ENCODE results near the gene ATP1A4. TPM values are rescaled to one million over a fixed set of nuclear protein-coding genes. Genes with fewer than 3 reads are reported as not detected.

ATP1A4 gene
- total RNA-seq, 1 donor from 2014 or later = not detected

- Mint-ChIP-seq H3K4me3 (no peak overlapping the region), H3K4me1 (peaks cover 7% of the 10 kb centered on the region), H3K27ac (no peak overlapping the region), H3K36me3 (ENCODE audit: low read depth) (no peaks in the 10 kb centered on the region), H3K27me3 (no peaks in the 10 kb centered on the region), H3K9me3 (no peaks in the 10 kb centered on the region)
- DNase-seq (no peak), ATAC-seq (ENCODE audit: low read depth) (no peak)
- intact Hi-C loops (cut with micrococcal nuclease) = loop anchor here (10.0 kb wide), 1 partner anchor 408 kb away; no protein-coding TSS in a partner anchor
- ChIA-PET POLR2A (no interaction called here), CTCF (interaction anchor here (6.3 kb wide), 1 partner anchor 94 kb away, joined by 39 read pairs; no protein-coding TSS in a partner anchor)
- no peak for TF ChIP-seq CTCF (IDR thresholded peaks at IDR 0.05)
Observed at GRCh38 chr1:160197231-160197630, 45.8 kb downstream of the ATP1A4 start.

DNA sequence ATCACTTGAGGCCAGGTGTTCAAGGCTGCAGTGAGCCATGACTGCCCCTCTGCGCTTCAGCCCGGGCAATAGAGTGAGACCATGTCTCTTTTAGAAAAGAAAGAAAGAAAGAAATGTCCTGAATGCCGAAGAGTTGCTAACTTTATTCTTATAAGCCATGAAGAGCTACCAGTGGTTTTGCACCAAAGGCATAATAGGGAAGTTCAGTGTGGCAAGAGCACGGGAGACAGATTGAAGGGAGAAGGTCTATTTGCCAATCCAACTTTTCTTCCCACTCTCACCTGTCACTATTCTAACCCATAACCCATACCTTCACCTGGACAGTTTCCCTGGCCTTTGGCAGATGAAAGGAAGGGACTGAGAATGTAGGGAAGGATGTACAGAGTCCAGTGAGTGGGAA, 49.4 kb downstream of the ATP1A4 start:
- Mint-ChIP-seq H3K4me1 (peaks cover 30% of the 10 kb centered on the region), H3K36me3 (ENCODE audit: low read depth) (no peaks in the 10 kb centered on the region), H3K27ac (no peak overlapping the region), H3K27me3 (no peaks in the 10 kb centered on the region), H3K9me3 (no peaks in the 10 kb centered on the region), H3K4me3 (no peak overlapping the region)
- CTCF ChIA-PET = interaction anchor here (1.6 to 6.3 kb wide), 3 partner anchors 8 to 91 kb away, joined by 10 to 39 read pairs (median 13); no protein-coding TSS in a partner anchor
- no peak for TF ChIP-seq CTCF (IDR thresholded peaks at IDR 0.05)
- DNase-seq = no peak
- intact Hi-C loops (cut with micrococcal nuclease) = loop anchor here (5.0 to 10.0 kb wide), 2 partner anchors 278 to 1504 kb away; partner anchors contain the start of gene FCRLA
- POLR2A ChIA-PET = no interaction called here
- ATAC-seq (ENCODE audit: low read depth) = no peak

- H3K27me3 Mint-ChIP-seq = no peaks in the 10 kb centered on the region
- H3K27ac Mint-ChIP-seq = peak overlapping the region; percentile 95
- peaks cover 64% of the 10 kb centered on the region for H3K4me1 Mint-ChIP-seq
- no peak for TF ChIP-seq CTCF (IDR thresholded peaks at IDR 0.05)
- H3K36me3 Mint-ChIP-seq (ENCODE audit: low read depth) = peaks cover 32% of the 10 kb centered on the region
- H3K9me3 Mint-ChIP-seq = no peaks in the 10 kb centered on the region
- H3K4me3 Mint-ChIP-seq = peak overlapping the region; percentile 85
- ChIA-PET POLR2A (interaction anchor here (0.7 to 3.9 kb wide), 15 partner anchors 8 to 591 kb away, joined by 3 to 34 read pairs (median 5); partner anchors contain the start of genes DCAF8, IGSF8, LY9 and PEX19), CTCF (interaction anchor here (1.6 to 2.8 kb wide), 5 partner anchors 12 to 172 kb away, joined by 3 to 15 read pairs (median 13); no protein-coding TSS in a partner anchor)
- DNase-seq = peak; percentile 48
- ATAC-seq (ENCODE audit: low read depth) = peak; percentile 81
- intact Hi-C loops (cut with micrococcal nuclease) = loop anchor here (1.0 to 10.0 kb wide), 4 partner anchors 57 to 1500 kb away; partner anchors contain the start of gene FCRLA
Observed at GRCh38 chr1:160204526-160205241, 53.3 kb downstream of the ATP1A4 start.

- peak within 1 kb of the TSS; percentile 95 for H3K27ac Mint-ChIP-seq
- peak within 1 kb of the TSS; percentile 85 for H3K4me3 Mint-ChIP-seq
- intact Hi-C loops (cut with micrococcal nuclease) = loop anchor here (10.0 kb wide), 1 partner anchor 1499 kb away; the partner anchor contains the start of gene FCRLA
- H3K27me3 Mint-ChIP-seq = no peaks in the 10 kb centered on the region
- ATAC-seq (ENCODE audit: low read depth) (peak; percentile 51), DNase-seq (peak; percentile 69)
- CTCF ChIA-PET = interaction anchor here (0.5 to 2.8 kb wide), 5 partner anchors 12 to 171 kb away, joined by 3 to 15 read pairs (median 7); no protein-coding TSS in a partner anchor
- POLR2A ChIA-PET = interaction anchor here (0.6 to 3.9 kb wide), 9 partner anchors 10 to 143 kb away, joined by 3 to 34 read pairs (median 5); partner anchors contain the start of genes DCAF8 and IGSF8
- H3K9me3 Mint-ChIP-seq = no peaks in the 10 kb centered on the region
- H3K36me3 Mint-ChIP-seq (ENCODE audit: low read depth) = peaks cover 40% of the 10 kb centered on the region
- TF ChIP-seq CTCF (IDR thresholded peaks at IDR 0.05) = no peak
- peaks cover 67% of the 10 kb centered on the region for H3K4me1 Mint-ChIP-seq
Observed at GRCh38 chr1:160205242-160206035, 54.0 kb downstream of the ATP1A4 start, which contains the start of gene PEA15. Gene PEA15 (plus strand): TSS chr1:160205384. CDS start chr1:160211545, 6,161 bp downstream.

Data from activated B cell treated with CpG ODN at 0.5 μM for 24 hours (primary cell).